ENCODE results near the gene TMED9.
"Not testable (repeated sequence)": the region's sequence is repeated elsewhere in the genome, so short reads cannot be mapped to it uniquely, and the experiment has no call there.

The TMED9 gene

DNA sequence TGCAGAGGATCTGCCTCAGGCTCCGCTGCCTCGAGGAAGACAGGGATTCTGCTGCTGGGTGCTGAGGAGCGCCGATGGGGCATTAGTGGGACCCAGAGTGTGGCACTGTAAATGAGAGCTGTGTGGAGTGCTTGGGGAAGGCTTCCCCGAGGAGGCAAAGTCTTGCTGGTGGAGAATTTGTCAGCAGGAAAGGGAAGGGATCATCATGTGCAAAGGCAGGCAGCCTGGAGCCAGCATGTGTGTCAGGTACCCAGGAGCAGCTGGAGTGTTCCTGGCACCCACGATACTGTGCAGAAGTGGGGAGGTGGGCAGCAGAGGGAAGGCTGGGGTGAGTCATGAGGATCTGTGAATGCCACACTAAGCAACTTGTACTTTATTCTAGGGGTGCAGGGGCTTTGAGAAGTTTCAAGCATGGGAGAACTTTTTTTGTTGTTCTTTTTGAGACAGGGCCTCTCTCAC, 20.2 kb downstream of the TMED9 start:
- H3K79me2 ChIP-seq (ENCODE audit: insufficient read depth, low read length), result no peaks in the 10 kb centered on the region
- H3K9me3 ChIP-seq (ENCODE audit: low read length), result no peaks in the 10 kb centered on the region
- H3K27ac ChIP-seq (ENCODE audit: low read depth, low read length, poor library complexity, severe bottlenecking), result no peak overlapping the region
- H2AFZ ChIP-seq (ENCODE audit: low read length), result no peak overlapping the region
- no peaks in the 10 kb centered on the region for H4K20me1 ChIP-seq (ENCODE audit: insufficient read depth, low read length)
- H3K4me1 ChIP-seq (ENCODE audit: insufficient read depth, low read length, severe bottlenecking), result no peaks in the 10 kb centered on the region
- no peaks in the 10 kb centered on the region for H3K9me2 ChIP-seq (ENCODE audit: low read depth, low read length)
- H3K36me3 ChIP-seq (ENCODE audit: insufficient read depth, low read length), result peaks cover 10% of the 10 kb centered on the region; the same call in 1 of the 2 replicates
- H3F3A ChIP-seq (ENCODE audit: insufficient read depth, low read length), result no peaks in the 10 kb centered on the region
- H3K4me2 ChIP-seq (ENCODE audit: low read length), result no peak overlapping the region
- TF ChIP-seq, protein P1, sequence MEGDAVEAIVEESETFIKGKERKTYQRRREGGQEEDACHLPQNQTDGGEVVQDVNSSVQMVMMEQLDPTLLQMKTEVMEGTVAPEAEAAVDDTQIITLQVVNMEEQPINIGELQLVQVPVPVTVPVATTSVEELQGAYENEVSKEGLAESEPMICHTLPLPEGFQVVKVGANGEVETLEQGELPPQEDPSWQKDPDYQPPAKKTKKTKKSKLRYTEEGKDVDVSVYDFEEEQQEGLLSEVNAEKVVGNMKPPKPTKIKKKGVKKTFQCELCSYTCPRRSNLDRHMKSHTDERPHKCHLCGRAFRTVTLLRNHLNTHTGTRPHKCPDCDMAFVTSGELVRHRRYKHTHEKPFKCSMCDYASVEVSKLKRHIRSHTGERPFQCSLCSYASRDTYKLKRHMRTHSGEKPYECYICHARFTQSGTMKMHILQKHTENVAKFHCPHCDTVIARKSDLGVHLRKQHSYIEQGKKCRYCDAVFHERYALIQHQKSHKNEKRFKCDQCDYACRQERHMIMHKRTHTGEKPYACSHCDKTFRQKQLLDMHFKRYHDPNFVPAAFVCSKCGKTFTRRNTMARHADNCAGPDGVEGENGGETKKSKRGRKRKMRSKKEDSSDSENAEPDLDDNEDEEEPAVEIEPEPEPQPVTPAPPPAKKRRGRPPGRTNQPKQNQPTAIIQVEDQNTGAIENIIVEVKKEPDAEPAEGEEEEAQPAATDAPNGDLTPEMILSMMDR (IDR thresholded peaks at IDR 0.05; ENCODE audit: low read length), result no peak
- no peak for TF ChIP-seq EZH2 (IDR thresholded peaks at IDR 0.05; ENCODE audit: borderline replicate concordance, low read length)
- H3K27me3 ChIP-seq (ENCODE audit: insufficient read depth, low read length), result no peaks in the 10 kb centered on the region
- no peak overlapping the region for H3K9ac ChIP-seq (ENCODE audit: low read length)
- H3K4me3 ChIP-seq (ENCODE audit: low read depth, low read length, poor library complexity, severe bottlenecking), result no peak overlapping the region

DNA sequence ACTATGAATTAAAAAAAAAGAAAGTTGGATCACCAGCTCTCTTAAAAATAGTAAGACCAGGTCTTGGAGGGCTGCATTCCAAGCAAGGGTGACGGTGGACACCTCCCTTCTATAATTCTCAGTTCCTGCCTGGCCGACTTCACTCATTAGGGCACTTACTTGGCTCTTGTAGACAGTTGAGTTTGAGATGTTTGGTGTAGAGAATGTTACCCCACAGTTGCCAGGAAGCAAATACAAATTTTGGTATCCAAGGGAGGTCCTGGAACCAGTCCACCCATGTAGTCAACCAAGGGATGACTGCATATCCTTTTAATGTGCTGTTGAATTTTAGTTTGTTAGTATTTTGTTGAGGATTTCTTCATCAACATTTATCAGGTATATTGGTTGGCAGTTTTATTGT, 28.6 kb downstream of the TMED9 start:
- H3K27ac ChIP-seq (ENCODE audit: low read depth, low read length, poor library complexity, severe bottlenecking), result no peak overlapping the region
- H3K79me2 ChIP-seq (ENCODE audit: insufficient read depth, low read length), result no peaks in the 10 kb centered on the region
- H3K4me2 ChIP-seq (ENCODE audit: low read length), result no peak overlapping the region
- TF ChIP-seq, protein P1 (IDR thresholded peaks at IDR 0.05; ENCODE audit: low read length), result no peak
- no peak for TF ChIP-seq EZH2 (IDR thresholded peaks at IDR 0.05; ENCODE audit: borderline replicate concordance, low read length)
- H3K27me3 ChIP-seq (ENCODE audit: insufficient read depth, low read length), result no peaks in the 10 kb centered on the region
- H3K4me3 ChIP-seq (ENCODE audit: low read depth, low read length, poor library complexity, severe bottlenecking), result no peak overlapping the region
- H3K36me3 ChIP-seq (ENCODE audit: insufficient read depth, low read length), result no peaks in the 10 kb centered on the region
- H3K9ac ChIP-seq (ENCODE audit: low read length), result no peak overlapping the region
- no peaks in the 10 kb centered on the region for H3K9me2 ChIP-seq (ENCODE audit: low read depth, low read length)
- H4K20me1 ChIP-seq (ENCODE audit: insufficient read depth, low read length), result no peaks in the 10 kb centered on the region
- H3K9me3 ChIP-seq (ENCODE audit: low read length), result no peaks in the 10 kb centered on the region
- H3F3A ChIP-seq (ENCODE audit: insufficient read depth, low read length), result no peaks in the 10 kb centered on the region
- no peaks in the 10 kb centered on the region for H3K4me1 ChIP-seq (ENCODE audit: insufficient read depth, low read length, severe bottlenecking)
- no peak overlapping the region for H2AFZ ChIP-seq (ENCODE audit: low read length)

GRCh38 chr5:177624172-177624571, 32.2 kb downstream of the TMED9 start:
- not testable (repeated sequence) for H3K36me3 ChIP-seq (ENCODE audit: insufficient read depth, low read length); H3K4me1 ChIP-seq (ENCODE audit: insufficient read depth, low read length, severe bottlenecking); H3K9me3 ChIP-seq (ENCODE audit: low read length); H3K79me2 ChIP-seq (ENCODE audit: insufficient read depth, low read length); H3K27ac ChIP-seq (ENCODE audit: low read depth, low read length, poor library complexity, severe bottlenecking); H3K27me3 ChIP-seq (ENCODE audit: insufficient read depth, low read length); H3K9ac ChIP-seq (ENCODE audit: low read length); H3F3A ChIP-seq (ENCODE audit: insufficient read depth, low read length); H4K20me1 ChIP-seq (ENCODE audit: insufficient read depth, low read length); H3K9me2 ChIP-seq (ENCODE audit: low read depth, low read length); H3K4me2 ChIP-seq (ENCODE audit: low read length); H2AFZ ChIP-seq (ENCODE audit: low read length); H3K4me3 ChIP-seq (ENCODE audit: low read depth, low read length, poor library complexity, severe bottlenecking)

- not testable (repeated sequence) for H3K27me3 ChIP-seq (ENCODE audit: insufficient read depth, low read length); H3K27ac ChIP-seq (ENCODE audit: low read depth, low read length, poor library complexity, severe bottlenecking); H3K36me3 ChIP-seq (ENCODE audit: insufficient read depth, low read length); H3K9ac ChIP-seq (ENCODE audit: low read length); H2AFZ ChIP-seq (ENCODE audit: low read length); H3K9me3 ChIP-seq (ENCODE audit: low read length); H3K9me2 ChIP-seq (ENCODE audit: low read depth, low read length); H3K4me1 ChIP-seq (ENCODE audit: insufficient read depth, low read length, severe bottlenecking); H3K79me2 ChIP-seq (ENCODE audit: insufficient read depth, low read length); H3K4me3 ChIP-seq (ENCODE audit: low read depth, low read length, poor library complexity, severe bottlenecking); H3K4me2 ChIP-seq (ENCODE audit: low read length); H3F3A ChIP-seq (ENCODE audit: insufficient read depth, low read length); H4K20me1 ChIP-seq (ENCODE audit: insufficient read depth, low read length)
Measured at GRCh38 chr5:177630186-177630585, 38.2 kb downstream of the TMED9 start.

- not testable (repeated sequence) for H3K9me3 ChIP-seq (ENCODE audit: low read length); H3K4me3 ChIP-seq (ENCODE audit: low read depth, low read length, poor library complexity, severe bottlenecking); H2AFZ ChIP-seq (ENCODE audit: low read length); H3K79me2 ChIP-seq (ENCODE audit: insufficient read depth, low read length); H3K27ac ChIP-seq (ENCODE audit: low read depth, low read length, poor library complexity, severe bottlenecking); H3F3A ChIP-seq (ENCODE audit: insufficient read depth, low read length); H3K36me3 ChIP-seq (ENCODE audit: insufficient read depth, low read length); H3K9me2 ChIP-seq (ENCODE audit: low read depth, low read length); H3K27me3 ChIP-seq (ENCODE audit: insufficient read depth, low read length); H4K20me1 ChIP-seq (ENCODE audit: insufficient read depth, low read length); H3K4me1 ChIP-seq (ENCODE audit: insufficient read depth, low read length, severe bottlenecking); H3K4me2 ChIP-seq (ENCODE audit: low read length); H3K9ac ChIP-seq (ENCODE audit: low read length)
Measured at GRCh38 chr5:177634912-177635311, 42.9 kb downstream of the TMED9 start.

- H3K4me1 ChIP-seq (ENCODE audit: insufficient read depth, low read length, severe bottlenecking); H3K27ac ChIP-seq (ENCODE audit: low read depth, low read length, poor library complexity, severe bottlenecking): not testable (repeated sequence)
Measured at GRCh38 chr5:177645462-177645861, 53.5 kb downstream of the TMED9 start.

More at GRCh38 chr5:177645462-177645861, 53.5 kb downstream of the TMED9 start:
- H3K4me2 ChIP-seq (ENCODE audit: low read length); H2AFZ ChIP-seq (ENCODE audit: low read length); H3K36me3 ChIP-seq (ENCODE audit: insufficient read depth, low read length); H4K20me1 ChIP-seq (ENCODE audit: insufficient read depth, low read length); H3K4me3 ChIP-seq (ENCODE audit: low read depth, low read length, poor library complexity, severe bottlenecking); H3K79me2 ChIP-seq (ENCODE audit: insufficient read depth, low read length); H3K9me2 ChIP-seq (ENCODE audit: low read depth, low read length); H3F3A ChIP-seq (ENCODE audit: insufficient read depth, low read length); H3K9me3 ChIP-seq (ENCODE audit: low read length); H3K9ac ChIP-seq (ENCODE audit: low read length); H3K27me3 ChIP-seq (ENCODE audit: insufficient read depth, low read length): not testable (repeated sequence)
